Activated CD4-positive, alpha-beta memory T cell treated with anti-CD3 and anti-CD28 coated beads, Interleukin-2, amount 10 ng/mL, durations not matched to agents 7 days and 5 days (primary cell): Measurements from ENCODE around the gene ST3GAL3. TPM values are rescaled to one million over a fixed set of nuclear protein-coding genes. Genes with fewer than 3 reads are reported as not detected.
A peak's percentile ranks its signal among the peaks of the same experiment; 100 is the strongest.

ENCODE experiments used
- CTCF ChIA-PET: fragments of 350-600 bp; sonication (Branson Sonifier 250); formaldehyde crosslinking; loops from one replicate; lab custom pipeline; 2021; ENCODE audit warnings: antibody characterized with exemption, inconsistent platforms; lab: Charles Lee
- POLR2A ChIA-PET: fragments of 350-600 bp; sonication (Branson Sonifier 250); formaldehyde crosslinking; loops from one replicate; lab custom pipeline; 2021; ENCODE audit warnings: antibody characterized with exemption; lab: Charles Lee
- DNase-seq: peaks from one replicate; pipeline ENCODE4 v3.0.0-alpha.2; 2020
- H3K27ac Mint-ChIP-seq: one replicate; pipeline ENCODE4 v1.8.0; 2021; ENCODE audit warnings: mild to moderate bottlenecking, mixed read lengths
- H3K27me3 Mint-ChIP-seq: one replicate; pipeline ENCODE4 v1.8.0; 2021; ENCODE audit warnings: mixed read lengths
- H3K36me3 Mint-ChIP-seq: one replicate; pipeline ENCODE4 v1.8.0; 2021; ENCODE audit warnings: low read depth, mixed read lengths
- H3K4me1 Mint-ChIP-seq: one replicate; pipeline ENCODE4 v1.8.0; 2021; ENCODE audit warnings: mixed read lengths
- H3K4me3 Mint-ChIP-seq: one replicate; pipeline ENCODE4 v1.8.0; 2021; ENCODE audit warnings: mild to moderate bottlenecking, mixed read lengths
- H3K9me3 Mint-ChIP-seq: one replicate; pipeline ENCODE4 v1.8.0; 2021; ENCODE audit warnings: mixed read lengths
- total RNA-seq, 2 experiments: library from RNA; stranded (reverse); gene quantifications; one replicate each; pipeline ENCODE4 v1.2.3, GENCODE V29; 2021

ST3GAL3 gene, protein sequence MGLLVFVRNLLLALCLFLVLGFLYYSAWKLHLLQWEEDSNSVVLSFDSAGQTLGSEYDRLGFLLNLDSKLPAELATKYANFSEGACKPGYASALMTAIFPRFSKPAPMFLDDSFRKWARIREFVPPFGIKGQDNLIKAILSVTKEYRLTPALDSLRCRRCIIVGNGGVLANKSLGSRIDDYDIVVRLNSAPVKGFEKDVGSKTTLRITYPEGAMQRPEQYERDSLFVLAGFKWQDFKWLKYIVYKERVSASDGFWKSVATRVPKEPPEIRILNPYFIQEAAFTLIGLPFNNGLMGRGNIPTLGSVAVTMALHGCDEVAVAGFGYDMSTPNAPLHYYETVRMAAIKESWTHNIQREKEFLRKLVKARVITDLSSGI
- 10 to 100 TPM; 14.2 to 16.9 TPM for total RNA-seq

DNA sequence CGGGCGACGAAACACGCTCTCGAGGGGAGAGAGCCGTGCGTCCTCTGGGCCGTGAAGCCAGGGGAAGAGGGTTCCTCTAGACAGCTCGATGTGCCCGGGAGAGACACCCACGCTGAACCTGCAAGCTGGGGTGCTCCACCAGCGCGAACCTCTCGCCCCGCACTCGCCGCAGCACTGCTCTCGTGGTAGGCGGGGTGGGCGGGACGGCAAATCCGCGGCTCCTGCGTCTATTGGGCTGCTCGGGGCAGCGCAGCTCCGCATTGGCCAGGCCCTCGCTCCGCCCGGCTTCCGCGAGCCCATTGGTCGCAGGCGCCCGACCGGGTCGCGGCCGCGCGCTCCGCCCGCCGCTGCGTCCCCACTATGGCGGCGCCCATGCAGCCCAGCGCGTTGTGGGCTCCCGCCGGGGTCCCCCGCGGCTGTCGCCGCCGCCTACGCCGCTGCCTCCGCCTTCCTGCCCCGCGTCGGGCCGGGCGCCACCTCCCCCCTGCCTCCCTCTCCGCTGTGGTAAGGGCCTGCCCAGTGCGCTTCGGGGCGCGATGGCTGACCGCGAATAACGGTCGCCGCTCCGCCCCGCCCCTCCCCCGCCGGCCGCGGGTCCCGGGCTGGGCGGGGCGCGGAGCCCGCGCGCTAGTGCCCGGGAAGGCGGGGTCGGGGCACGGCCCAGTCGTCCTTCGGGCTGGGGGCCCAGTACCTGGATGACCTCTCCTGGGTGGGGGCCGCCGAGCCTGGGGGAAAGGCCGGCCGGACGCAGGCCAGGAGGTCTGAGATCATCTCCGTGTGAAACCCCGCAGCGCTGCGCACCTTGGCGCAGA, at the start of gene ST3GAL3:
ST3GAL3 (plus strand) TSS at position 347 of the 812 bp plus-strand sequence. CDS start 28,727 bp downstream, outside the sequence.
- CTCF ChIA-PET = interaction anchor here (0.6 to 2.0 kb wide), 4 partner anchors 57 to 227 kb away, joined by 4 to 9 read pairs (median 6); partner anchors contain the start of genes ARTN and KDM4A
- Mint-ChIP-seq H3K9me3 (no peaks in the 10 kb centered on the region), H3K27me3 (no peaks in the 10 kb centered on the region), H3K4me3 (peak within 1 kb of the TSS; percentile 91), H3K27ac (peak within 1 kb of the TSS; percentile 81), H3K36me3 (peaks cover 37% of the 10 kb centered on the region), H3K4me1 (peaks cover 45% of the 10 kb centered on the region)
- peak; percentile 94 for DNase-seq
- POLR2A ChIA-PET = interaction anchor here (0.6 to 4.4 kb wide), 20 partner anchors 8 to 350 kb away, joined by 3 to 64 read pairs (median 4); partner anchors contain the start of genes ATP6V0B, HYI and KDM4A

- POLR2A ChIA-PET = interaction anchor here (1.0 to 1.6 kb wide), 2 partner anchors 9 to 18 kb away, joined by 3 to 14 read pairs; partner anchors contain the start of gene KDM4A
Observed at GRCh38 chr1:43659212-43660166, 47.8 kb upstream of the ST3GAL3 start.

GRCh38 chr1:43660355-43660754, 47.0 kb upstream of the ST3GAL3 start:
- Mint-ChIP-seq H3K4me1 (peaks cover 4% of the 10 kb centered on the region), H3K36me3 (peaks cover 62% of the 10 kb centered on the region), H3K27ac (no peak overlapping the region), H3K9me3 (no peaks in the 10 kb centered on the region), H3K27me3 (no peaks in the 10 kb centered on the region), H3K4me3 (no peak overlapping the region)
- ChIA-PET CTCF (interaction anchor here (1.0 kb wide), 1 partner anchor 10 kb away, joined by 4 read pairs; the partner anchor contains the start of gene KDM4A), POLR2A (interaction anchor here (1.0 kb wide), 1 partner anchor 17 kb away, joined by 3 read pairs; no protein-coding TSS in a partner anchor)
- DNase-seq = no peak

More at GRCh38 chr1:43659212-43660166, 47.8 kb upstream of the ST3GAL3 start:
- no peaks in the 10 kb centered on the region for H3K27me3 Mint-ChIP-seq
- peaks cover 5% of the 10 kb centered on the region for H3K4me1 Mint-ChIP-seq
- H3K27ac Mint-ChIP-seq = no peak overlapping the region
- H3K36me3 Mint-ChIP-seq = peaks cover 64% of the 10 kb centered on the region
- H3K9me3 Mint-ChIP-seq = no peaks in the 10 kb centered on the region
- no peak for DNase-seq
- H3K4me3 Mint-ChIP-seq = no peak overlapping the region
- CTCF ChIA-PET = interaction anchor here (0.6 to 0.9 kb wide), 2 partner anchors 10 to 398 kb away, joined by 3 read pairs; partner anchors contain the start of gene KDM4A

GRCh38 chr1:43664369-43664768, 43.0 kb upstream of the ST3GAL3 start:
- Mint-ChIP-seq H3K4me1 (peaks cover 4% of the 10 kb centered on the region), H3K27ac (no peak overlapping the region), H3K9me3 (no peaks in the 10 kb centered on the region), H3K36me3 (peaks cover 83% of the 10 kb centered on the region), H3K27me3 (no peaks in the 10 kb centered on the region), H3K4me3 (no peak overlapping the region)
- POLR2A ChIA-PET = interaction anchor here (1.4 to 4.4 kb wide), 3 partner anchors 11 to 42 kb away, joined by 4 to 17 read pairs (median 6); partner anchors contain the start of gene KDM4A
- no peak for DNase-seq
- CTCF ChIA-PET = interaction anchor here (1.4 to 1.6 kb wide), 2 partner anchors 12 to 14 kb away, joined by 3 to 4 read pairs; partner anchors contain the start of gene KDM4A

- peaks cover 2% of the 10 kb centered on the region for H3K4me1 Mint-ChIP-seq
- H3K9me3 Mint-ChIP-seq = no peaks in the 10 kb centered on the region
- H3K27ac Mint-ChIP-seq = no peak overlapping the region
- CTCF ChIA-PET = interaction anchor here (0.9 to 1.3 kb wide), 3 partner anchors 13 to 339 kb away, joined by 3 to 5 read pairs (median 3); no protein-coding TSS in a partner anchor
- no peak for DNase-seq
- H3K4me3 Mint-ChIP-seq = no peak overlapping the region
- POLR2A ChIA-PET = interaction anchor here (1.8 to 4.4 kb wide), 2 partner anchors 17 to 40 kb away, joined by 5 to 17 read pairs; partner anchors contain the start of genes KDM4A and ST3GAL3
- peaks cover 82% of the 10 kb centered on the region for H3K36me3 Mint-ChIP-seq
- no peaks in the 10 kb centered on the region for H3K27me3 Mint-ChIP-seq
Observed at GRCh38 chr1:43666608-43667007, 40.7 kb upstream of the ST3GAL3 start.

DNA sequence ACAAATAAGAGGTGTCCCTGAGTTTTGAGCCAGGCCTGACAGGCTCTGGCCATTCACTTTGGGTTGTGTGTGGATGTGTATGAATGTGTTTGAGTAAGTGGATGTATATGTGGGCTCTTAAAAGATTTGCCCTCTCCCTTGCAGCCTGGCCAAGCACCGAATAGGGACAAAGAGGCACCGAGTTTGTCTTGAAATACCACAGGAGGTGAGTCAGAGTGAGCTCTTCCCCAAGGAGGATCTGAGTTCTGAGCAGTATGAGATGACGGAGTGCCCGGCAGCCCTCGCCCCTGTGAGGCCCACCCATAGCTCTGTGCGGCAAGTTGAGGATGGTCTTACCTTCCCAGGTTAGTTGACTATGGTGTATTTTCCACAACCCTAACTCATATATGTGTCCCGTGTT, 38.4 kb upstream of the ST3GAL3 start:
- Mint-ChIP-seq H3K27me3 (no peaks in the 10 kb centered on the region), H3K4me3 (no peak overlapping the region), H3K36me3 (peaks cover 78% of the 10 kb centered on the region), H3K4me1 (peaks cover under 1% of the 10 kb centered on the region), H3K27ac (no peak overlapping the region), H3K9me3 (no peaks in the 10 kb centered on the region)
- CTCF ChIA-PET = no interaction called here
- POLR2A ChIA-PET = no interaction called here
- no peak for DNase-seq

GRCh38 chr1:43669878-43670277, 37.5 kb upstream of the ST3GAL3 start:
- no peak overlapping the region for H3K4me3 Mint-ChIP-seq
- H3K27ac Mint-ChIP-seq = no peak overlapping the region
- H3K27me3 Mint-ChIP-seq = no peaks in the 10 kb centered on the region
- ChIA-PET CTCF (no interaction called here), POLR2A (no interaction called here)
- peaks cover 76% of the 10 kb centered on the region for H3K36me3 Mint-ChIP-seq
- H3K9me3 Mint-ChIP-seq = no peaks in the 10 kb centered on the region
- no peaks in the 10 kb centered on the region for H3K4me1 Mint-ChIP-seq
- DNase-seq = no peak

- Mint-ChIP-seq H3K4me1 (no peaks in the 10 kb centered on the region), H3K4me3 (no peak overlapping the region), H3K36me3 (peaks cover 74% of the 10 kb centered on the region), H3K9me3 (no peaks in the 10 kb centered on the region), H3K27ac (no peak overlapping the region), H3K27me3 (no peaks in the 10 kb centered on the region)
- CTCF ChIA-PET = no interaction called here
- POLR2A ChIA-PET = interaction anchor here (0.6 to 1.3 kb wide), 2 partner anchors 21 to 36 kb away, joined by 3 to 5 read pairs; partner anchors contain the start of genes KDM4A and ST3GAL3
- no peak for DNase-seq
Observed at GRCh38 chr1:43671193-43671592, 36.1 kb upstream of the ST3GAL3 start.

DNA sequence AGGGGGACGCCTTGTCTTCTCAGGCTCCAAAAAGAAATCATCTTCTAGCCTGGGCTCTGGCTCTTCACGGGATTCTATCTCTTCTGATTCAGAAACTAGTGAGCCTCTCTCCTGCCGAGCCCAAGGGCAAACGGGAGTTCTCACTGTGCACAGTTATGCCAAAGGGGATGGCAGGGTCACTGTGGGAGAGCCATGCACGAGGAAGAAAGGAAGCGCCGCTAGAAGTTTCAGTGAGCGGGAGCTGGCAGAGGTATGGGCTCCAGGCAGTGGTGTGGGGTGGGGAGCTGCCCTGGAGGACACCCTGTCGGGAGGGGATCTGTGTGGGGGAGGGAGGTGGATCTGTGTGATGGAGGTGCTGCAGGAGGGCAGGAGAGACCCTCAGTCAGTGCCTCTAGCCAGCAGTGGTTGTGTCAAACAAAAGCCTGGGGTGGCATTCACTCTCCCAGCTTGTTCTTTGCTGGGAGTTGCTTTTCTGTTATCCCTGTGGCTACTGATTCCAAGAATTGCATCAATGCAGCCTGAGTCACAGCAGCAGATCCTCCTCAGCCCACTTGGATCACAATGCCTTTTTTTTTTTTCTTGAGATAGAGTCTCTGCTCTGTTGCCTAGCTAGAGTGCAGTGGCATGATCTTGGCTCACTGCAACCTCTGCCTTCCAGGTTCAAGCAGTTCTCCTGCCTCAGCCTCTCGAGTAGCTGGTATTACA, 35.6 kb upstream of the ST3GAL3 start:
- CTCF ChIA-PET = no interaction called here
- POLR2A ChIA-PET = interaction anchor here (0.6 to 1.3 kb wide), 2 partner anchors 22 to 35 kb away, joined by 3 to 5 read pairs; partner anchors contain the start of genes KDM4A and ST3GAL3
- no peak overlapping the region for H3K27ac Mint-ChIP-seq
- no peak for DNase-seq
- H3K36me3 Mint-ChIP-seq = peaks cover 69% of the 10 kb centered on the region
- no peak overlapping the region for H3K4me3 Mint-ChIP-seq
- H3K27me3 Mint-ChIP-seq = no peaks in the 10 kb centered on the region
- H3K9me3 Mint-ChIP-seq = no peaks in the 10 kb centered on the region
- no peaks in the 10 kb centered on the region for H3K4me1 Mint-ChIP-seq

GRCh38 chr1:43673261-43673660, 34.1 kb upstream of the ST3GAL3 start:
- no peaks in the 10 kb centered on the region for H3K27me3 Mint-ChIP-seq
- no peak overlapping the region for H3K4me3 Mint-ChIP-seq
- no peaks in the 10 kb centered on the region for H3K4me1 Mint-ChIP-seq
- no peak overlapping the region for H3K27ac Mint-ChIP-seq
- peaks cover 67% of the 10 kb centered on the region for H3K36me3 Mint-ChIP-seq
- ChIA-PET POLR2A (interaction anchor here (1.4 kb wide), 1 partner anchor 23 kb away, joined by 6 read pairs; the partner anchor contains the start of gene KDM4A), CTCF (no interaction called here)
- DNase-seq = no peak
- no peaks in the 10 kb centered on the region for H3K9me3 Mint-ChIP-seq

DNA sequence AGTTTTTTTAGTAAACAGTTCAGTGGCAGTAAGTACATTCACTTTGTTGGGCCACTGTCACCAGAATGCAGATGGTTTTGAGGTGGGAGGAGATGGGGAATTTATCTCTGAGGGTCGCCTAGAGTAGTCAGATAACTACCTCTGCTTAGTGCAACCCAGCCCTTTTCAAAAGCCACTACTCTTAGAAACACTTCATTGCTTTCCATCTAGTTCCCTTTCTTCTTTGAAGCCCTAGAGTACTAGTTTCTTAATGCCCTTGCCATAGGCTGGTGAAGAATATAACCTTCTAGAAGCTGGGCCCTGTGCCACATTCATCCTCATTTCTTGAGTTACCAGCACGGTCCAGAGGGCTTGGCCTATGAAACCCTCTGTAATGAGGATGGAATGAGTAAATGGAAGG, 28.4 kb upstream of the ST3GAL3 start:
- no peak for DNase-seq
- Mint-ChIP-seq H3K27me3 (no peaks in the 10 kb centered on the region), H3K36me3 (peaks cover 52% of the 10 kb centered on the region), H3K9me3 (no peaks in the 10 kb centered on the region), H3K4me3 (no peak overlapping the region), H3K4me1 (no peaks in the 10 kb centered on the region), H3K27ac (no peak overlapping the region)
- CTCF ChIA-PET = interaction anchor here (0.6 kb wide), 1 partner anchor 168 kb away, joined by 4 read pairs; no protein-coding TSS in a partner anchor
- POLR2A ChIA-PET = interaction anchor here (0.9 kb wide), 1 partner anchor 10 kb away, joined by 4 read pairs; no protein-coding TSS in a partner anchor
